SK-N-SH treated with all-trans-retinoic acid at 6 μM for 48 hours (cell line): Measurements from ENCODE around the gene TMEM52B.

Source experiments
- ATAC-seq: fragments of 200-7000 bp; cut with Tn5 transposase; 3 replicates; pipeline ENCODE4 v1.9.1; 2020; ENCODE audit warnings: mild to moderate bottlenecking, moderate library complexity
- ARNTL ChIP-seq: fragments of 450-650 bp; formaldehyde crosslinking; IDR thresholded peaks from 2 replicates; pipeline ENCODE4 v1.5.0; 2020; ENCODE audit warnings: low read depth, mild to moderate bottlenecking, moderate library complexity, borderline replicate concordance
- BACH2 ChIP-seq: fragments of 250-450 bp; sonication (Bioruptor Pico); IDR thresholded peaks from 2 replicates; pipeline ENCODE4 v1.9.0; 2021; ENCODE audit warnings: mild to moderate bottlenecking, borderline replicate concordance
- CSDC2 ChIP-seq: fragments of 250-450 bp; sonication (Bioruptor Pico); IDR thresholded peaks from 2 replicates; pipeline ENCODE4 v1.5.0; 2020; ENCODE audit warnings: mild to moderate bottlenecking, moderate library complexity
- CSRNP3 ChIP-seq: fragments of 250-450 bp; sonication (Bioruptor Pico); IDR thresholded peaks from 2 replicates; pipeline ENCODE4 v1.5.1; 2021; ENCODE audit warnings: mild to moderate bottlenecking, moderate library complexity
- ESRRG ChIP-seq: fragments of 250-450 bp; sonication (Bioruptor Pico); IDR thresholded peaks from 2 replicates; pipeline ENCODE4 v1.6.1; 2021; ENCODE audit warnings: mild to moderate bottlenecking
- GLIS3 ChIP-seq: fragments of 250-450 bp; sonication (Bioruptor Pico); IDR thresholded peaks from 2 replicates; pipeline ENCODE4 v1.5.0; 2020; ENCODE audit warnings: mild to moderate bottlenecking, moderate library complexity
- ISL1 ChIP-seq: fragments of 250-450 bp; sonication (Bioruptor Pico); IDR thresholded peaks from 2 replicates; pipeline ENCODE4 v2.1.2; 2022; ENCODE audit warnings: mild to moderate bottlenecking, moderate library complexity
- OSR1 ChIP-seq: fragments of 250-450 bp; sonication (Bioruptor Pico); IDR thresholded peaks from 2 replicates; pipeline ENCODE4 v1.8.0; 2022; ENCODE audit warnings: moderate library complexity, mild to moderate bottlenecking, inconsistent platforms
- POU6F1 ChIP-seq: fragments of 250-450 bp; sonication (Bioruptor Pico); IDR thresholded peaks from 2 replicates; pipeline ENCODE4 v1.8.0; 2021; ENCODE audit warnings: low read depth, mild to moderate bottlenecking, moderate library complexity, borderline replicate concordance
- PPARA ChIP-seq: fragments of 250-450 bp; sonication (Bioruptor Pico); IDR thresholded peaks from 2 replicates; pipeline ENCODE4 v1.5.0; 2020; ENCODE audit warnings: mild to moderate bottlenecking, borderline replicate concordance
- RARB ChIP-seq: fragments of 250-450 bp; sonication (Bioruptor Pico); IDR thresholded peaks from 2 replicates; pipeline ENCODE4 v1.8.0; 2021; ENCODE audit warnings: mild to moderate bottlenecking, moderate library complexity
- TCF4 ChIP-seq: fragments of 250-450 bp; sonication (Bioruptor Pico); IDR thresholded peaks from 2 replicates; pipeline ENCODE4 v1.8.0; 2021; ENCODE audit warnings: mild to moderate bottlenecking, moderate library complexity, borderline replicate concordance
- ZFP3 ChIP-seq: fragments of 250-450 bp; sonication (Bioruptor Pico); IDR thresholded peaks from 2 replicates; pipeline ENCODE4 v1.5.0; 2020; ENCODE audit warnings: mild to moderate bottlenecking, moderate library complexity
- ZFP30 ChIP-seq: fragments of 450-650 bp; formaldehyde crosslinking; IDR thresholded peaks from 2 replicates; pipeline ENCODE4 v1.5.0; 2022; ENCODE audit warnings: mild to moderate bottlenecking, moderate library complexity
- ZNF8 ChIP-seq: fragments of 450-650 bp; formaldehyde crosslinking; IDR thresholded peaks from 2 replicates; pipeline ENCODE4 v1.5.0; 2020; ENCODE audit warnings: mild to moderate bottlenecking, moderate library complexity
- TF ChIP-seq, protein P1 (sequence below): fragments of 250-450 bp; sonication (Bioruptor Pico); IDR thresholded peaks from 2 replicates; pipeline ENCODE4 v1.5.0; 2020; ENCODE audit warnings: mild to moderate bottlenecking, moderate library complexity
- TF ChIP-seq, protein P2 (sequence below): fragments of 250-450 bp; sonication (Bioruptor Pico); IDR thresholded peaks from 2 replicates; pipeline ENCODE4 v1.8.0; 2020; ENCODE audit warnings: mild to moderate bottlenecking, moderate library complexity, borderline replicate concordance
- TF ChIP-seq, protein P3 (sequence below): fragments of 250-450 bp; sonication (Bioruptor Pico); IDR thresholded peaks from 2 replicates; pipeline ENCODE4 v1.5.1; 2020; ENCODE audit warnings: low read depth, mild to moderate bottlenecking, moderate library complexity

TMEM52B gene

GRCh38 chr12:10190558-10191388, 11.9 kb downstream of the TMEM52B start:
- TF ChIP-seq RARB (CRISPR knock-in tag): no peak
- TF ChIP-seq POU6F1: no peak
- TF ChIP-seq ARNTL (CRISPR knock-in tag): no peak
- TF ChIP-seq PPARA (CRISPR knock-in tag): no peak
- TF ChIP-seq CSRNP3 (CRISPR knock-in tag): no peak
- no peak for TF ChIP-seq GLIS3 (CRISPR knock-in tag)
- no peak for TF ChIP-seq ZFP3 (CRISPR knock-in tag)
- TF ChIP-seq ZNF8 (CRISPR knock-in tag): no peak
- TF ChIP-seq CSDC2 (CRISPR knock-in tag): no peak
- no peak for TF ChIP-seq ZFP30
- no peak for TF ChIP-seq ESRRG (CRISPR knock-in tag)
- no peak for TF ChIP-seq OSR1 (CRISPR knock-in tag)
- TF ChIP-seq, protein P1, sequence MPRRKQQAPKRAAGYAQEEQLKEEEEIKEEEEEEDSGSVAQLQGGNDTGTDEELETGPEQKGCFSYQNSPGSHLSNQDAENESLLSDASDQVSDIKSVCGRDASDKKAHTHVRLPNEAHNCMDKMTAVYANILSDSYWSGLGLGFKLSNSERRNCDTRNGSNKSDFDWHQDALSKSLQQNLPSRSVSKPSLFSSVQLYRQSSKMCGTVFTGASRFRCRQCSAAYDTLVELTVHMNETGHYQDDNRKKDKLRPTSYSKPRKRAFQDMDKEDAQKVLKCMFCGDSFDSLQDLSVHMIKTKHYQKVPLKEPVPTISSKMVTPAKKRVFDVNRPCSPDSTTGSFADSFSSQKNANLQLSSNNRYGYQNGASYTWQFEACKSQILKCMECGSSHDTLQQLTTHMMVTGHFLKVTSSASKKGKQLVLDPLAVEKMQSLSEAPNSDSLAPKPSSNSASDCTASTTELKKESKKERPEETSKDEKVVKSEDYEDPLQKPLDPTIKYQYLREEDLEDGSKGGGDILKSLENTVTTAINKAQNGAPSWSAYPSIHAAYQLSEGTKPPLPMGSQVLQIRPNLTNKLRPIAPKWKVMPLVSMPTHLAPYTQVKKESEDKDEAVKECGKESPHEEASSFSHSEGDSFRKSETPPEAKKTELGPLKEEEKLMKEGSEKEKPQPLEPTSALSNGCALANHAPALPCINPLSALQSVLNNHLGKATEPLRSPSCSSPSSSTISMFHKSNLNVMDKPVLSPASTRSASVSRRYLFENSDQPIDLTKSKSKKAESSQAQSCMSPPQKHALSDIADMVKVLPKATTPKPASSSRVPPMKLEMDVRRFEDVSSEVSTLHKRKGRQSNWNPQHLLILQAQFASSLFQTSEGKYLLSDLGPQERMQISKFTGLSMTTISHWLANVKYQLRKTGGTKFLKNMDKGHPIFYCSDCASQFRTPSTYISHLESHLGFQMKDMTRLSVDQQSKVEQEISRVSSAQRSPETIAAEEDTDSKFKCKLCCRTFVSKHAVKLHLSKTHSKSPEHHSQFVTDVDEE (CRISPR knock-in tag): no peak
- no peak for TF ChIP-seq BACH2 (CRISPR knock-in tag)
- TF ChIP-seq, protein P2, sequence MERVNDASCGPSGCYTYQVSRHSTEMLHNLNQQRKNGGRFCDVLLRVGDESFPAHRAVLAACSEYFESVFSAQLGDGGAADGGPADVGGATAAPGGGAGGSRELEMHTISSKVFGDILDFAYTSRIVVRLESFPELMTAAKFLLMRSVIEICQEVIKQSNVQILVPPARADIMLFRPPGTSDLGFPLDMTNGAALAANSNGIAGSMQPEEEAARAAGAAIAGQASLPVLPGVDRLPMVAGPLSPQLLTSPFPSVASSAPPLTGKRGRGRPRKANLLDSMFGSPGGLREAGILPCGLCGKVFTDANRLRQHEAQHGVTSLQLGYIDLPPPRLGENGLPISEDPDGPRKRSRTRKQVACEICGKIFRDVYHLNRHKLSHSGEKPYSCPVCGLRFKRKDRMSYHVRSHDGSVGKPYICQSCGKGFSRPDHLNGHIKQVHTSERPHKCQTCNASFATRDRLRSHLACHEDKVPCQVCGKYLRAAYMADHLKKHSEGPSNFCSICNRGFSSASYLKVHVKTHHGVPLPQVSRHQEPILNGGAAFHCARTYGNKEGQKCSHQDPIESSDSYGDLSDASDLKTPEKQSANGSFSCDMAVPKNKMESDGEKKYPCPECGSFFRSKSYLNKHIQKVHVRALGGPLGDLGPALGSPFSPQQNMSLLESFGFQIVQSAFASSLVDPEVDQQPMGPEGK (CRISPR knock-in tag): no peak
- peak; percentile 98 for ATAC-seq

DNA sequence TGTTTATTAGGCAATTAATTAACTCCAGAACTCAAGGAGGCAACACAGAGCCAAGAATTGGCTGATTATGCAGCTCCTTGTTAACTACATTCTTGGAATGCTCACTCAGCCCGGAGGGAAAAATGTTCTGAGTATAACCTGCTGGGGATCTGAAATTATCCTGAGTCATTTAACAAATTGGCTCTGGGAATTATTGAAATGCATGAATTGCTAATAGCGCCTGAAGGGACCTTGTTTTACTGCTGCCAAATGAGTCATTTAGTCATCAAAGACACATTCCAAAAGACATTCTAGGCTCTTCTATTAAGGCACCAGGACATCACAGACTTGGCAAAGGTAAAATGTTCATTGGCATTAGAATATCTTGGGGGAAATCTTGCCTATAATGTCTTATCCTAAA, 13.0 kb downstream of the TMEM52B start:
- no peak; the same call in 2 of the 3 replicates for ATAC-seq
- TF ChIP-seq, protein P2 (CRISPR knock-in tag): no peak
- no peak for TF ChIP-seq ISL1 (CRISPR knock-in tag)
- TF ChIP-seq RARB (CRISPR knock-in tag): no peak
- TF ChIP-seq ZNF8 (CRISPR knock-in tag): no peak
- TF ChIP-seq, protein P3, sequence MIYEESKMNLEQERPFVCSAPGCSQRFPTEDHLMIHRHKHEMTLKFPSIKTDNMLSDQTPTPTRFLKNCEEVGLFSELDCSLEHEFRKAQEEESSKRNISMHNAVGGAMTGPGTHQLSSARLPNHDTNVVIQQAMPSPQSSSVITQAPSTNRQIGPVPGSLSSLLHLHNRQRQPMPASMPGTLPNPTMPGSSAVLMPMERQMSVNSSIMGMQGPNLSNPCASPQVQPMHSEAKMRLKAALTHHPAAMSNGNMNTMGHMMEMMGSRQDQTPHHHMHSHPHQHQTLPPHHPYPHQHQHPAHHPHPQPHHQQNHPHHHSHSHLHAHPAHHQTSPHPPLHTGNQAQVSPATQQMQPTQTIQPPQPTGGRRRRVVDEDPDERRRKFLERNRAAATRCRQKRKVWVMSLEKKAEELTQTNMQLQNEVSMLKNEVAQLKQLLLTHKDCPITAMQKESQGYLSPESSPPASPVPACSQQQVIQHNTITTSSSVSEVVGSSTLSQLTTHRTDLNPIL (CRISPR knock-in tag): no peak
- TF ChIP-seq POU6F1: no peak
- no peak for TF ChIP-seq ARNTL (CRISPR knock-in tag)
- TF ChIP-seq ZFP3 (CRISPR knock-in tag): no peak
- TF ChIP-seq, protein P1 (CRISPR knock-in tag): no peak
- no peak for TF ChIP-seq TCF4
